CD14-positive monocyte (primary cell): Measurements from ENCODE around the gene CNTN1. TPM values are rescaled to one million over a fixed set of nuclear protein-coding genes. Genes with fewer than 3 reads are reported as not detected.

Experiments used
- DNase-seq, 3 donors: peaks; one replicate each; pipeline ENCODE4 v3.0.0-alpha.2; 2011 to 2022
- H2AFZ ChIP-seq: 2 replicates; pipeline ENCODE4 v1.6.0; 2012; ENCODE audit warnings: mild to moderate bottlenecking, low read depth, low read length, inconsistent platforms; ENCODE audit not compliant: insufficient read depth, poor library complexity, severe bottlenecking
- H3K27ac ChIP-seq, 2 donors: 1 replicate in 1 of 2; 2 replicates in 1 of 2; pipeline ENCODE4 v1.5.1; 2012 to 2013; ENCODE audit warnings: low read length in 2 of 2, control low read depth in 1 of 2, inconsistent platforms in 1 of 2, low read depth in 1 of 2, mild to moderate bottlenecking in 1 of 2
- H3K27me3 ChIP-seq, 2 donors: one replicate each; pipeline versions ENCODE4 v1.6.0 to v1.6.1; 2011 to 2013; ENCODE audit warnings: low read length in 2 of 2; ENCODE audit not compliant: control insufficient read depth in 2 of 2, insufficient read depth in 2 of 2
- H3K36me3 ChIP-seq, 2 donors: replicated peaks in 1 of 2; 1 replicate in 1 of 2; 2 replicates in 1 of 2; pipeline versions ENCODE4 v1.5.1 to v1.6.1; 2012 to 2013; ENCODE audit warnings: low read length in 2 of 2, control low read depth in 1 of 2, inconsistent platforms in 1 of 2, mild to moderate bottlenecking in 1 of 2; ENCODE audit not compliant: insufficient read depth in 2 of 2, control insufficient read depth in 1 of 2
- H3K4me1 ChIP-seq, 2 donors: 1 replicate in 1 of 2; 2 replicates in 1 of 2; pipeline versions ENCODE4 v1.5.1 to v1.6.1; 2012 to 2013; ENCODE audit warnings: low read length in 2 of 2, control low read depth in 1 of 2, inconsistent platforms in 1 of 2, mild to moderate bottlenecking in 1 of 2, moderate library complexity in 1 of 2; ENCODE audit not compliant: insufficient read depth in 2 of 2, control insufficient read depth in 1 of 2
- H3K4me2 ChIP-seq: replicated peaks from 2 replicates; pipeline ENCODE3; 2012; ENCODE audit warnings: low read length, moderate library complexity, mild to moderate bottlenecking; ENCODE audit not compliant: poor library complexity, severe bottlenecking; ENCODE audit errors: extremely low read depth
- H3K4me3 ChIP-seq, 3 experiments: fragments of 200-600 bp in 1 of 3; sonication (generic) in 1 of 3; replicated peaks in 1 of 3; 1 replicate in 2 of 3; 2 replicates in 1 of 3; pipeline ENCODE4 v1.5.1; 2011 to 2013; ENCODE audit warnings: low read length in 3 of 3, mild to moderate bottlenecking in 3 of 3, control low read depth in 2 of 3, low read depth in 2 of 3, inconsistent platforms in 1 of 3, moderate library complexity in 1 of 3
- H3K79me2 ChIP-seq: 2 replicates; pipeline ENCODE4 v1.6.0; 2012; ENCODE audit warnings: mild to moderate bottlenecking, control low read depth, inconsistent platforms, low read length, moderate library complexity; ENCODE audit not compliant: insufficient read depth
- H3K9ac ChIP-seq: 2 replicates; pipeline ENCODE4 v1.6.0; 2017; ENCODE audit warnings: low read length, mild to moderate bottlenecking; ENCODE audit not compliant: insufficient read depth, poor library complexity, severe bottlenecking
- H3K9me3 ChIP-seq, 2 donors: replicated peaks in 1 of 2; 1 replicate in 1 of 2; 2 replicates in 1 of 2; pipeline versions ENCODE4 v1.5.1 to v1.6.1; 2012 to 2013; ENCODE audit warnings: low read length in 2 of 2, control low read depth in 1 of 2; ENCODE audit not compliant: control insufficient read depth in 1 of 2, insufficient read depth in 1 of 2
- H4K20me1 ChIP-seq: 2 replicates; pipeline ENCODE4 v1.6.0; 2012; ENCODE audit warnings: mild to moderate bottlenecking, low read length, control low read depth, moderate library complexity; ENCODE audit not compliant: insufficient read depth
- H3K27ac Mint-ChIP-seq, 7 donors: one replicate each; pipeline ENCODE4 v1.8.0; 2020; ENCODE audit warnings: mild to moderate bottlenecking in 7 of 7, mixed read lengths in 7 of 7, moderate library complexity in 6 of 7, inconsistent platforms in 2 of 7
- H3K27me3 Mint-ChIP-seq, 3 donors: one replicate each; pipeline ENCODE4 v1.8.0; 2021 to 2022; ENCODE audit warnings: low read depth in 3 of 3, mild to moderate bottlenecking in 3 of 3, mixed read lengths in 3 of 3, moderate library complexity in 3 of 3, inconsistent platforms in 1 of 3
- H3K36me3 Mint-ChIP-seq, 2 donors: one replicate each; pipeline ENCODE4 v1.8.0; 2020; ENCODE audit warnings: mixed read lengths in 2 of 2, inconsistent platforms in 1 of 2, mild to moderate bottlenecking in 1 of 2
- H3K4me1 Mint-ChIP-seq: one replicate; pipeline ENCODE4 v1.8.0; 2020; ENCODE audit warnings: mild to moderate bottlenecking, mixed read lengths
- H3K4me3 Mint-ChIP-seq, 2 donors: one replicate each; pipeline ENCODE4 v1.8.0; 2020; ENCODE audit warnings: mild to moderate bottlenecking in 2 of 2, mixed read lengths in 2 of 2, moderate library complexity in 1 of 2
- H3K9me3 Mint-ChIP-seq, 7 donors: one replicate each; pipeline ENCODE4 v1.8.0; 2020 to 2022; ENCODE audit warnings: mixed read lengths in 7 of 7, mild to moderate bottlenecking in 6 of 7, moderate library complexity in 6 of 7, inconsistent platforms in 2 of 7
- WGBS: methylation state at CpG from one replicate; pipeline ENCODE4 v1.1.5; 2013; ENCODE audit warnings: missing lambda C conversion rate; ENCODE audit not compliant: insufficient coverage; 5-methylcytosine and 5-hydroxymethylcytosine counted together
- intact Hi-C, 2 donors: fragments of 100-400 bp; cut with micrococcal nuclease; formaldehyde crosslinking; loops; one replicate each; pipeline versions ENCODE4 v1.15.0 to v1.15.1; 2023
- polyA plus RNA-seq, 3 donors: library from polyadenylated mRNA; depleted of rRNA in 1 of 3; unstranded in 2 of 3; stranded (reverse) in 1 of 3; fragments of 300-500 nt in 2 of 3; fragments of >200 nt in 1 of 3; fragmentation: Illumina TruSeq in 2 of 3; gene quantifications; 1 replicate in 2 of 3; 2 replicates in 1 of 3; pipeline ENCODE4 v1.2.3, GENCODE V29; 2012 to 2021
- TF ChIP-seq, protein P1 (sequence below): fragments of 200-600 bp; IDR thresholded peaks from one replicate; pipeline ENCODE4 v1.8.0; 2022; ENCODE audit warnings: antibody characterized with exemption, mild to moderate bottlenecking

CNTN1 gene
- polyA plus RNA-seq, 3 donors = not detected

GRCh38 chr12:40832668-40833067 is 140.4 kb downstream of the CNTN1 start:
- Histone ChIP-seq H3K9me3 (peaks cover 4 to 5% of the 10 kb centered on the region in 2 donors), H3K4me2 (no peak overlapping the region), H3K36me3 (no peaks in the 10 kb centered on the region), H3K27me3 (no peaks in the 10 kb centered on the region), H3K79me2 (no peaks in the 10 kb centered on the region), H2AFZ (no peak overlapping the region), H4K20me1 (no peaks in the 10 kb centered on the region), H3K4me1 (no peaks in the 10 kb centered on the region), H3K4me3 (no peak overlapping the region), H3K9ac (no peak overlapping the region), H3K27ac (no peak overlapping the region)
- TF ChIP-seq, protein P1, sequence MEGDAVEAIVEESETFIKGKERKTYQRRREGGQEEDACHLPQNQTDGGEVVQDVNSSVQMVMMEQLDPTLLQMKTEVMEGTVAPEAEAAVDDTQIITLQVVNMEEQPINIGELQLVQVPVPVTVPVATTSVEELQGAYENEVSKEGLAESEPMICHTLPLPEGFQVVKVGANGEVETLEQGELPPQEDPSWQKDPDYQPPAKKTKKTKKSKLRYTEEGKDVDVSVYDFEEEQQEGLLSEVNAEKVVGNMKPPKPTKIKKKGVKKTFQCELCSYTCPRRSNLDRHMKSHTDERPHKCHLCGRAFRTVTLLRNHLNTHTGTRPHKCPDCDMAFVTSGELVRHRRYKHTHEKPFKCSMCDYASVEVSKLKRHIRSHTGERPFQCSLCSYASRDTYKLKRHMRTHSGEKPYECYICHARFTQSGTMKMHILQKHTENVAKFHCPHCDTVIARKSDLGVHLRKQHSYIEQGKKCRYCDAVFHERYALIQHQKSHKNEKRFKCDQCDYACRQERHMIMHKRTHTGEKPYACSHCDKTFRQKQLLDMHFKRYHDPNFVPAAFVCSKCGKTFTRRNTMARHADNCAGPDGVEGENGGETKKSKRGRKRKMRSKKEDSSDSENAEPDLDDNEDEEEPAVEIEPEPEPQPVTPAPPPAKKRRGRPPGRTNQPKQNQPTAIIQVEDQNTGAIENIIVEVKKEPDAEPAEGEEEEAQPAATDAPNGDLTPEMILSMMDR = no peak
- H3K9me3 Mint-ChIP-seq = peaks cover 0 to 5% (median 2%) of the 10 kb centered on the region in 7 donors
- DNase-seq = no peak
- no peak overlapping the region for H3K27ac Mint-ChIP-seq
- peaks cover 0 to 3% (median 0%) of the 10 kb centered on the region in 3 donors for H3K27me3 Mint-ChIP-seq
- no CpG with 5 or more reads among the region's 2 CpGs for WGBS
- H3K4me3 Mint-ChIP-seq = no peak overlapping the region
- intact Hi-C loops = no loop called here
- no peaks in the 10 kb centered on the region for H3K36me3 Mint-ChIP-seq
- H3K4me1 Mint-ChIP-seq = no peaks in the 10 kb centered on the region

DNA sequence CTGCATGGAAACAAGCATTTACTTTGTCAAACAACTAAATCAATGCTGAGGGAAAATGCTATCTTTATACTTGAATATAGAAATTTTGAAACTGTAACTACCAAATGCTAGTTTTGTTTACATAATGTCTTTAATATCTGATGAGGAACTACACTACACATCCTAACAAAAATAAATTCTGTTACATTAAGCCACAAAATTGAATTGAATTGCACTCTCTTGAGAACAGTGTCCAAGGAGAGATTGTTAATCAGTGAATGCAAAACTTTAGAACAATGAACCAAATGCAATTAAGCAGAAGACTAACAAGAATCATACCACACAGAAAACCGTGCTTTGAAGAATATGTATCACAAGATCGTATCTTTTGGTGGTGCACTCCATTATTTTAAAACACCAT is 141.6 kb downstream of the CNTN1 start:
- no peaks in the 10 kb centered on the region for H3K36me3 Mint-ChIP-seq
- Histone ChIP-seq H3K27ac (no peak overlapping the region), H3K9me3 (peaks cover 5 to 13% of the 10 kb centered on the region in 2 donors), H3K9ac (no peak overlapping the region), H3K4me1 (no peaks in the 10 kb centered on the region), H3K4me2 (no peak overlapping the region), H3K27me3 (no peaks in the 10 kb centered on the region), H3K4me3 (no peak overlapping the region), H2AFZ (no peak overlapping the region), H4K20me1 (no peaks in the 10 kb centered on the region), H3K36me3 (no peaks in the 10 kb centered on the region), H3K79me2 (no peaks in the 10 kb centered on the region)
- H3K27me3 Mint-ChIP-seq = peaks cover 0 to 5% (median 0%) of the 10 kb centered on the region in 3 donors
- H3K9me3 Mint-ChIP-seq = peaks cover 2 to 12% (median 9%) of the 10 kb centered on the region in 7 donors
- DNase-seq = no peak
- H3K4me3 Mint-ChIP-seq = no peak overlapping the region
- intact Hi-C loops = no loop called here
- H3K27ac Mint-ChIP-seq = no peak overlapping the region
- H3K4me1 Mint-ChIP-seq = no peaks in the 10 kb centered on the region
- WGBS = no CpG with 5 or more reads among the region's 2 CpGs
- TF ChIP-seq, protein P1 = no peak
